Smooth muscle cell (in vitro differentiated cells): Measurements from ENCODE around the gene CTNND2. TPM values are rescaled to one million over a fixed set of nuclear protein-coding genes. Genes with fewer than 3 reads are reported as not detected.

ENCODE experiments used
- DNase-seq: peaks from one replicate; lab custom pipeline; 2025; ENCODE audit not compliant: unreplicated experiment; lab: John Stamatoyannopoulos, UW
- H2AFZ ChIP-seq: fragments of 200-600 bp; sonication (generic); 2 replicates; pipeline ENCODE4 v1.6.0; 2016; ENCODE audit warnings: antibody characterized with exemption, low read depth, mild to moderate bottlenecking
- H3F3A ChIP-seq: fragments of 200-600 bp; sonication (generic); 2 replicates; pipeline ENCODE4 v1.6.0; 2017; ENCODE audit warnings: antibody characterized with exemption, low read depth
- H3K27ac ChIP-seq: fragments of 200-600 bp; sonication (generic); 2 replicates; pipeline ENCODE4 v1.5.1; 2016; ENCODE audit warnings: low read depth, mild to moderate bottlenecking
- H3K27me3 ChIP-seq: fragments of 200-600 bp; sonication (generic); 2 replicates; pipeline ENCODE4 v1.6.1; 2016; ENCODE audit warnings: low read depth, mild to moderate bottlenecking
- H3K36me3 ChIP-seq: fragments of 200-600 bp; sonication (generic); 2 replicates; pipeline ENCODE4 v1.5.1; 2016; ENCODE audit warnings: low read depth
- H3K4me1 ChIP-seq: fragments of 200-600 bp; sonication (generic); 2 replicates; pipeline ENCODE4 v1.5.1; 2016; ENCODE audit warnings: low read depth
- H3K4me2 ChIP-seq: fragments of 200-600 bp; sonication (generic); 2 replicates; pipeline ENCODE4 v1.6.0; 2016; ENCODE audit warnings: mild to moderate bottlenecking
- H3K4me3 ChIP-seq: fragments of 200-600 bp; sonication (generic); 2 replicates; pipeline ENCODE4 v1.5.1; 2016; ENCODE audit warnings: mild to moderate bottlenecking
- H3K79me2 ChIP-seq: fragments of 200-600 bp; sonication (generic); 2 replicates; pipeline ENCODE4 v1.6.0; 2016; ENCODE audit warnings: low read depth, mild to moderate bottlenecking
- H3K9ac ChIP-seq: fragments of 200-600 bp; sonication (generic); 2 replicates; pipeline ENCODE4 v1.6.0; 2016; ENCODE audit warnings: low read depth
- H3K9me3 ChIP-seq: fragments of 200-600 bp; sonication (generic); replicated peaks from 2 replicates; pipeline ENCODE4 v1.5.1; 2016; ENCODE audit warnings: low read depth
- H4K20me1 ChIP-seq: fragments of 200-600 bp; sonication (generic); 2 replicates; pipeline ENCODE4 v1.6.0; 2016; ENCODE audit warnings: low read depth
- CTCF ChIP-seq: fragments of 200-600 bp; sonication (generic); IDR thresholded peaks from 2 replicates; pipeline ENCODE4 v1.5.1; 2017; ENCODE audit warnings: borderline replicate concordance, mild to moderate bottlenecking, antibody characterized with exemption; ENCODE audit not compliant: insufficient read depth, poor library complexity, severe bottlenecking
- WGBS: methylation state at CpG from one replicate; pipeline ENCODE4 v1.1.7; 2016; ENCODE audit warnings: low lambda C conversion rate; 5-methylcytosine and 5-hydroxymethylcytosine counted together
- polyA plus RNA-seq: library from polyadenylated mRNA; unstranded; fragments of >200 nt; fragmentation: Nextera tagmentation; extraction: Ambion mirVana; gene quantifications from 2 replicates; pipeline ENCODE4 v1.2.1, GENCODE V29; 2016
- total RNA-seq: library from RNA; depleted of rRNA; stranded (reverse); fragments of >200 nt; gene quantifications from 2 replicates; pipeline ENCODE4 v1.2.3, GENCODE V29; 2014

CTNND2 gene
- total and polyA plus RNA-seq, 2 experiments from 2014 or later: 2.7 to 5.8 TPM

GRCh38 chr5:11121885-11122284, 782.4 kb downstream of the CTNND2 start:
- no peak overlapping the region for H3K9ac ChIP-seq
- H3K4me2 ChIP-seq: no peak overlapping the region
- no peaks in the 10 kb centered on the region for H3K27me3 ChIP-seq
- H3K9me3 ChIP-seq: no peaks in the 10 kb centered on the region
- DNase-seq: no peak
- no peaks in the 10 kb centered on the region for H3K4me1 ChIP-seq
- H4K20me1 ChIP-seq: no peaks in the 10 kb centered on the region
- H3F3A ChIP-seq: no peaks in the 10 kb centered on the region
- TF ChIP-seq CTCF: no peak
- no peak overlapping the region for H3K27ac ChIP-seq
- H3K79me2 ChIP-seq: no peaks in the 10 kb centered on the region
- no peaks in the 10 kb centered on the region for H3K36me3 ChIP-seq
- no peak overlapping the region for H3K4me3 ChIP-seq
- no peak overlapping the region for H2AFZ ChIP-seq
- 96% methylated on average over 3 of the region's 3 CpGs for WGBS

DNA sequence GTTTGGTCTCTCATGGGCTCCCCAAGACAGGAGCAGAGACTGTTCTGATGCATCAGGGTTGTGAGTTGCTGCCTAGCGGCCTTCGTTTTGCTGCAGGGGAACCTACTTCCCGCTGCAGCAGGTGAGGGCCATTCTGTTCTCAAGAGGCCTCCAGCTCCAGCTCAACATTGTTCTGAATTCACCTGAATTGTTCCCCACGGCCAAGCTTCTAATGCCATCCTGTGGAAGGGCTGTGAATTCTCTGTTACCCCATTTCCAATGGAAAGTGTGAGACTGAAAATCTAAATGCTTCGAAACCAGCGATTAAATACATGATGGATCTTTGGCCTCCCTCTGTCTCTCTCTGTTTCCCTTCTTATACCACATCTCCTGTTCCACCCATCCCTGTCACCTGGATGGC, 794.1 kb downstream of the CTNND2 start:
- Histone ChIP-seq H3K27me3 (no peaks in the 10 kb centered on the region), H3K9me3 (no peaks in the 10 kb centered on the region), H3K4me2 (no peak overlapping the region), H3K4me3 (no peak overlapping the region), H3K4me1 (no peaks in the 10 kb centered on the region), H3K9ac (no peak overlapping the region), H2AFZ (no peak overlapping the region), H3K79me2 (no peaks in the 10 kb centered on the region), H3K27ac (no peak overlapping the region), H3F3A (no peaks in the 10 kb centered on the region), H4K20me1 (no peaks in the 10 kb centered on the region), H3K36me3 (no peaks in the 10 kb centered on the region)
- no peak for TF ChIP-seq CTCF
- 85% methylated on average over 6 of the region's 6 CpGs for WGBS
- DNase-seq: no peak

DNA sequence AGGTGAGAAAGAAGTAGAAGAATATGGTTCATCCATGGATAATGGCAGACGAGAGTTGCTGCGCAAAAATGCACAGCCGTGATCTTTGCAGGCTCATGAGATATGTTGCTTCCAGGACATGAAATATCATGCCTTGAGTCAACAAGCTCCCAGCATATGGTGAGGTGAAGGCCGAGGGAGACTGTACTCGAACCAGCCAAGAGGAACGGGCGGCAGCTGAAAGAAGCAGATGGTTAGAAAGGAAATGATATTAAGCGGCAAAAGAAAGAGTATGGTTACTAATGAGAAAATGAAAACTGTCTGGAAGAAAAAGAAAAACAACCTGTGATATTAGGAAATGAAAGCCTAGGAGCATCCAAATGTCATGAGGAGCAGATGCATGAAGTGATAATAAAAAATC, 798.5 kb downstream of the CTNND2 start:
- Histone ChIP-seq H3K9me3 (no peaks in the 10 kb centered on the region), H3K27ac (no peak overlapping the region), H3K79me2 (no peaks in the 10 kb centered on the region), H3K9ac (no peak overlapping the region), H2AFZ (no peak overlapping the region), H3K4me2 (no peak overlapping the region), H4K20me1 (no peaks in the 10 kb centered on the region), H3K4me3 (no peak overlapping the region), H3K4me1 (no peaks in the 10 kb centered on the region), H3F3A (no peaks in the 10 kb centered on the region), H3K36me3 (no peaks in the 10 kb centered on the region), H3K27me3 (no peaks in the 10 kb centered on the region)
- TF ChIP-seq CTCF: no peak
- no peak for DNase-seq
- WGBS: 97% methylated on average over 8 of the region's 8 CpGs

DNA sequence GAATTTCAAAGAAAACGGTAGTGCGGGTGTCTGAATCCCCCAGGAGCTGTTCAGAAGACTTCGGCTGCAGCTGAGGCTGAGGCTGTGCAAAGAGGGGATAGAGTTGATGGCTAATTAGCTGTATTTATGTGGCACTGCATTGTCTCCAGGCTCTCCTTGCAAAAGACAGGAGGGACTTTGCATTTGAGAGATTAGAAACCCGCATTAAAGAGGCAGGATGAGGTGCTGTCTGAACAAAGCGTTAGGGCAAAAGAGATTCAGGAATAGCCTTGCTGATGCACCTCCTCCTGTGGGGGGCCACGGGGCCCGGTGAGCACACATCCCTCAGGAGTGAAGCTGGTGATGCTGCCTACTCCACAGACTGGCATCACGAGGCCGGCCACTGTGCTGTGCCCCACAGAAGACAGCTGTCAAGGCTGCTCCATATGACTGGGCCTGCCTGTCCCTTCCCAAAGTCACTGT, 799.6 kb downstream of the CTNND2 start:
- H3K36me3 ChIP-seq: no peaks in the 10 kb centered on the region
- H3K4me2 ChIP-seq: no peak overlapping the region
- WGBS: 85% methylated on average over 9 of the region's 9 CpGs
- H3K27me3 ChIP-seq: no peaks in the 10 kb centered on the region
- H3F3A ChIP-seq: no peaks in the 10 kb centered on the region
- no peak overlapping the region for H3K9ac ChIP-seq
- H3K79me2 ChIP-seq: no peaks in the 10 kb centered on the region
- no peak overlapping the region for H3K4me3 ChIP-seq
- H3K9me3 ChIP-seq: no peaks in the 10 kb centered on the region
- H3K27ac ChIP-seq: no peak overlapping the region
- DNase-seq: no peak
- H4K20me1 ChIP-seq: no peaks in the 10 kb centered on the region
- TF ChIP-seq CTCF: no peak
- no peaks in the 10 kb centered on the region for H3K4me1 ChIP-seq
- H2AFZ ChIP-seq: no peak overlapping the region
